Subcutaneous adipose tissue (tissue), 4 donors: ENCODE measurements around the gene SEPTIN12. TPM values are rescaled to one million over a fixed set of nuclear protein-coding genes. Genes with fewer than 3 reads are reported as not detected.

ENCODE experiments used
- total RNA-seq, 4 donors: library from RNA; depleted of rRNA; stranded (reverse); fragments of >200 nt; gene quantifications; one replicate each; pipeline ENCODE4 v1.1.0, GENCODE V29; 2016
- TF ChIP-seq, protein P1 (sequence below): fragments of 450-650 bp; IDR thresholded peaks from one replicate; pipeline ENCODE4 v1.5.1; 2016; ENCODE audit warnings: low read depth, mild to moderate bottlenecking, control low read depth, antibody characterized with exemption, moderate library complexity

Gene SEPTIN12
- total RNA-seq, 4 donors from 2014 or later: not detected

DNA sequence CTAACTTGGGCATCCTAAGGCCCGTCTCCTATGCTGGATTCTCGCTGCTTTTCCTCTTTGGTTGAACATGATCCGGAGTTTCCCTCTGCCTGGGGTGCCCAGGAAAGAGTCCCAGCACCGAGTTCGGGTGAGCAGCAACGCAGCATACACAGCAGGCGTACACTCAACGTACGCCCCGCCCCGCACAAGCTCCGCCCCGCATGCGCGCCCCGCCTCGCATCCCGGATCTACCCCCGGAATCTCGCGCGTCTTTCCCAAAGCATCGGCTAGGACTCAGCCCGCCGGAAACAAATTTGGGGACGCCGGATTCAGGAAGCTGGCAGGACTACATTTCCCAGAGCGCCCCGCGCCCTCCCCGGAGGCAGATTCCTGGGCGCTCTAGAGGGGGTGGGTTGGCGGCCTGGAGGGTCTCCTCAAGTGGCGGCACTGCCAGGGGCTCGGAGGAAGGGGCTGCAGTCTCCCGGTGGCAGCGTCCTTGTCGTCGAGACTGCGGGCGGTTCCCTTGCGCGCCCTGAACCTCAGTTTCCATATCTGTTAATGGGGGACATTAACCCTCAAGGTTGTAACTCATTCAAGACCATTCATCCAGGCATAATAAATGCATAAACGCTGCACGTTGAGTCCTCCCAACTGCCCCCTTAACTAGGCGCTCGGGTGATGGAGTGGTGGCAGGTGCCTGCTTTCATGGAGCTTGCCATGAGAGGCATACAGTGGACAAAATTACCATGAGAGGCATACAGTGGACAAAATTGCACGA lies 19.4 kb downstream of the SEPTIN12 start:
- TF ChIP-seq, protein P1, sequence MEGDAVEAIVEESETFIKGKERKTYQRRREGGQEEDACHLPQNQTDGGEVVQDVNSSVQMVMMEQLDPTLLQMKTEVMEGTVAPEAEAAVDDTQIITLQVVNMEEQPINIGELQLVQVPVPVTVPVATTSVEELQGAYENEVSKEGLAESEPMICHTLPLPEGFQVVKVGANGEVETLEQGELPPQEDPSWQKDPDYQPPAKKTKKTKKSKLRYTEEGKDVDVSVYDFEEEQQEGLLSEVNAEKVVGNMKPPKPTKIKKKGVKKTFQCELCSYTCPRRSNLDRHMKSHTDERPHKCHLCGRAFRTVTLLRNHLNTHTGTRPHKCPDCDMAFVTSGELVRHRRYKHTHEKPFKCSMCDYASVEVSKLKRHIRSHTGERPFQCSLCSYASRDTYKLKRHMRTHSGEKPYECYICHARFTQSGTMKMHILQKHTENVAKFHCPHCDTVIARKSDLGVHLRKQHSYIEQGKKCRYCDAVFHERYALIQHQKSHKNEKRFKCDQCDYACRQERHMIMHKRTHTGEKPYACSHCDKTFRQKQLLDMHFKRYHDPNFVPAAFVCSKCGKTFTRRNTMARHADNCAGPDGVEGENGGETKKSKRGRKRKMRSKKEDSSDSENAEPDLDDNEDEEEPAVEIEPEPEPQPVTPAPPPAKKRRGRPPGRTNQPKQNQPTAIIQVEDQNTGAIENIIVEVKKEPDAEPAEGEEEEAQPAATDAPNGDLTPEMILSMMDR: no peak

DNA sequence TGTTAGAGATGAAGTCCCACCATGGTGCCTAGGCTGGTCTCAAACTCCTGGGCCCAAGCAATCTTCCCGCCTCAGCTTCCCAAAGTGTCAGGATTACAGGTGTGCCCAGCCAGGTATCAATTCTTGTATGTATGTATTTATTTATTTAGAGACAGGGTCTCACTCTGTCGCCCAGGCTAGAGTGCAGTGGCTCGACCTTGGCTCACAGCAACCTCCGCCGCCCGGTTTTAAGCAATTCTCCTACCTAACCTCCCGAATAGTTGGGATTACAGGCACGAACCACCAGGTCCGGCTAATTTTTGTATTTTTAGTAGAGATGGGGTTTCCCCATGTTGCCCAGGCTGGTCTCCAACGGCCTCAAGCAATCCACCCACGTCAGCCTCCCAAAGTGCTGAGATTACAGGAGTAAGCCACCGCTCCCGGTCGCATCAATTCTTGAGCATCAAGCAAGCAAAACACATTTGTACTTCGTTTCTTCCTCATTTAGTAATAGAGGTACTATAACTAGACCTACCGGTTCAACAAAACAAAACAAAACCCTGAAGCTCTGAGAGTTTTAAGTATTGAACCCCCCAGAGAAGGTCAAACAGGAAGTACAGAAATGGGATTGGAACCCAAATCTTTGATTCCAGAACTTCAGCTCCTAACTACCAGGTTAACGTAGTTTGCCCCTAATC lies 20.1 kb downstream of the SEPTIN12 start:
- TF ChIP-seq, protein P1: no peak

DNA sequence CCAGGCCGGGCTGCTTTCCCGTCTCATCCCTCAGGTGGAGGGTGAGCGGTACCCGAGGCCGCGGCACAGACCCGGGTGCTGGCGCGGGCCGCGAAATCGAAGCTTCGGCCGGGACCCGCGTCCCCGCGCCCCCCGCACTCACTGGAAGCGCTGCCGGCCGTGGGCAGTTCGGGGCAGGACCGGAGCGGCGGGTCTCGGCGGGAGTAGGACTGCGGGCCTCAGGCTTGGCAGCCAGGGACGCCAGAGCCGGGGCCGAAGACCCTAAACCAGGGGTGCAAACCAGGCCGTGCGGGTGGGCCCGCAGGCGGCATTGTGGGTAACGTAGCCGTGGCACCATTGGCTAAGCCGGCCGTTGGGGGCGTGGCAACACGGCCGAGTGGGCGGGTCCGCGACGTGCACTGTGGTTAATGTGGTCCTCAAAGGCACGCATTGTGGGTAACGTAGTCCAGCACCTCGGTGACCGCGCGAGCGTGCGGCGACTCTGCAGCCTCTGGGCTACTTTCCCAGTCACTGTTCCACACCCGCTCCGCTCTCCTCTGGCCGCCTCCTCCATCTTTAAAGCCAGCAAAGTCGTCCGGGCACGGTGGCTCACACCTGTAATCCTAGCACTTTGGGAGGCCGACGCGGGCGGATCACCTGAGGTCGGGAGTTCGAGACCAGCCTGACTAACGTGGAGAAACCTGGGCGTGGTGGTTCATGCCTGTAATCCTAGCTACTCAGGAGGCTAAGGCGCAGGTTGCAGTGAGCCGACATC lies 21.1 kb downstream of the SEPTIN12 start, which contains the start of gene ZNF500:
Gene ZNF500 (minus strand): TSS at position 288 of the 754 bp plus-strand sequence. CDS start 1,184 bp downstream, outside the sequence.
- TF ChIP-seq, protein P1: no peak

DNA sequence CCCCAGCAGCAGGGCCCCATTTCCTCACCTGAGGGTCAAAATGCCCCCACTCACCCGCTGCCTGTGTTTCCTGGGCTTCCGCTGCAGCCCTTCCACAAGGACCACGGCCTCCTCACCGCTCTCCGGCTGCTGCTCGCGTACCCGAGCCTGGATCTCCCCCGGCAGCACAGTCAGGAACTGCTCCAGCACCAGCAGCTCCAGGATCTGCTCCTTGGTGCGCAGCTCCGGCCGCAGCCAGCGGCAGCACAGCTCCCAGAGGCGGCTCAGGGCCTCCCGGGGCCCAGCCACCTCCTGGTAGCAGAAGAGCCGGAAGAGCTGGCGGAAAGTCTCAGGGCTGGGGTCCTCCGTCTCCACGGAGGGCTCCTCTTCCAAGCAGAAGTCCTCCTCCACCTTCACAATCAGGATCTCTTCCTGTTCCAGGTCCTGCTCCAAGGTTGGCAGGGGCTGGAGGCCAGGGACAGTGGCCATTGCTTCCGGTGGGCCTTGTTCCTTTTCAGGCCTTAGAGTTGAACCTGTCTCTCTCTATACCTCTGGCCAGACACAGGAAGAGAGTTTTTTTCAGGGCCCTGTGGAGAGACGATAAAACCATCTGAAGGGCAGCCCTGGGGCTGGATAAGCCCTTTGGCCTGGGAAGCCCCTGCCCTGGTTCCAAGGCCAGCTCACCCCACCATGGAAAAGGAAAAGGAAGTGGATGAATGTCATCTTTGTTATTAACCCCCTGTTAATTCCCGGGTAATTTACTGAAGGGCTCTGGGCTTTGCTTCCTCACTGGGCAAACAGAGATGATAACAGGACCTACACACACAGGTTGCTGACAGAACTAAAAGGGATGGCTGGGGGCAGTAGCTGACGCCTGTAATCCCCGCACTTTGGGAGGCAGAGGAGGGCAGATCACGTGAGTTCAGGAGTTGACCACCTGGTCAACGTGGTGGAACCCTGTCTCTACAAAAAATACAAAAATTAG lies 22.4 kb downstream of the SEPTIN12 start:
- TF ChIP-seq, protein P1: no peak

GRCh38 chr16:4763791-4764190 lies 24.4 kb downstream of the SEPTIN12 start:
- TF ChIP-seq, protein P1: no peak

DNA sequence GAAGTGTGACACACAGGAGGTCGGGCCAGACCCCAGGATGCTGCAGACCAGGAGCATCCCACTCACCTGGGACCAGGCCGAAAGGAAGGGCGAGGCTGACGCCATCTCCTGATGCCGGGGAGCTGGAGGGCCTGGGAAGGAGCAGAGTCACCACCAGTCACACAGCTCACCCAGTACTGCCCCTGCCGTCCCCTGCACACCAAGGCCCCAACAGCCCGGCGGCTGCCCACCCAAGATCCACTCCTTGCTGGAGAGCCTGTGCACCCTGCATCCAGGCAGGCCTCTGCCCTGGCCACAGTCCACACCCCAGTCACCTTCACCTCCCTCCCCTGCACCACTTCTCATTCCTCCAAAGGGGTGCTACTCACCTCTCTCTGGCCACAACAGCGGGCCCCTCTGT lies 25.9 kb downstream of the SEPTIN12 start:
- TF ChIP-seq, protein P1: no peak
